ENCODE results near the gene PRKCE. TPM values are rescaled to one million over a fixed set of nuclear protein-coding genes. Genes with fewer than 3 reads are reported as not detected.
"Not testable (repeated sequence)": the region's sequence is repeated elsewhere in the genome, so short reads cannot be mapped to it uniquely, and the experiment has no call there.

The PRKCE gene
- total RNA-seq, 1 donor from 2014 or later, result 6.9 TPM

- no peak for DNase-seq (ENCODE audit: low read depth)
Observed at GRCh38 chr2:45889053-45889452, 237.6 kb downstream of the PRKCE start.

GRCh38 chr2:45889620-45890370 lies 238.3 kb downstream of the PRKCE start:
- no peak for DNase-seq (ENCODE audit: low read depth)

- DNase-seq (ENCODE audit: low read depth), result not testable (repeated sequence)
Observed at GRCh38 chr2:45890371-45890646, 238.8 kb downstream of the PRKCE start.

- no peak for DNase-seq (ENCODE audit: low read depth)
Observed at GRCh38 chr2:45890819-45891218, 239.3 kb downstream of the PRKCE start.

GRCh38 chr2:45891719-45892424 lies 240.4 kb downstream of the PRKCE start:
- no peak for DNase-seq (ENCODE audit: low read depth)

- DNase-seq (ENCODE audit: low read depth), result no peak
Observed at GRCh38 chr2:45892425-45892745, 240.9 kb downstream of the PRKCE start.

- peak; percentile 27 for DNase-seq (ENCODE audit: low read depth)
Observed at GRCh38 chr2:45892757-45893156, 241.3 kb downstream of the PRKCE start.

- DNase-seq (ENCODE audit: low read depth), result no peak
Observed at GRCh38 chr2:45894211-45894610, 242.7 kb downstream of the PRKCE start.

- peak; percentile 27 for DNase-seq (ENCODE audit: low read depth)
Observed at GRCh38 chr2:45895241-45895861, 243.9 kb downstream of the PRKCE start.

- no peak for DNase-seq (ENCODE audit: low read depth)
Observed at GRCh38 chr2:45896311-45896710, 244.8 kb downstream of the PRKCE start.

- DNase-seq (ENCODE audit: low read depth), result no peak
Observed at GRCh38 chr2:45897842-45898241, 246.4 kb downstream of the PRKCE start.

GRCh38 chr2:45898819-45899218 lies 247.3 kb downstream of the PRKCE start:
- no peak for DNase-seq (ENCODE audit: low read depth)

- DNase-seq (ENCODE audit: low read depth), result no peak
Observed at GRCh38 chr2:45899926-45900325, 248.5 kb downstream of the PRKCE start.

- no peak for DNase-seq (ENCODE audit: low read depth)
Observed at GRCh38 chr2:45901468-45902032, 250.1 kb downstream of the PRKCE start.

GRCh38 chr2:45902380-45902779 lies 250.9 kb downstream of the PRKCE start:
- DNase-seq (ENCODE audit: low read depth), result no peak

- DNase-seq (ENCODE audit: low read depth), result no peak
Observed at GRCh38 chr2:45902781-45903375, 251.4 kb downstream of the PRKCE start.

GRCh38 chr2:45904267-45904945 lies 252.9 kb downstream of the PRKCE start:
- DNase-seq (ENCODE audit: low read depth), result no peak

GRCh38 chr2:45904946-45905631 lies 253.6 kb downstream of the PRKCE start:
- DNase-seq (ENCODE audit: low read depth), result no peak

- no peak for DNase-seq (ENCODE audit: low read depth)
Observed at GRCh38 chr2:45905632-45905958, 254.1 kb downstream of the PRKCE start.

GRCh38 chr2:45907592-45907991 lies 256.1 kb downstream of the PRKCE start:
- DNase-seq (ENCODE audit: low read depth), result no peak
